K562 (cell line): ENCODE measurements around the gene ENKUR. TPM values are rescaled to one million over a fixed set of nuclear protein-coding genes. Genes with fewer than 3 reads are reported as not detected.

Experiments used
- CREB5 ChIP-seq: fragments of 250-450 bp; sonication (Bioruptor Pico); IDR thresholded peaks from 2 replicates; pipeline ENCODE4 v1.5.0; 2020; ENCODE audit warnings: mild to moderate bottlenecking
- CTBP1 ChIP-seq: fragments of 450-650 bp; IDR thresholded peaks from 2 replicates; pipeline ENCODE4 v1.6.1; 2016; ENCODE audit warnings: borderline replicate concordance
- DIDO1 ChIP-seq: fragments of 450-650 bp; IDR thresholded peaks from 2 replicates; pipeline ENCODE4 v1.6.1; 2016; ENCODE audit warnings: low read depth, missing biosample characterization, missing genetic modification characterization
- FOXJ3 ChIP-seq: sonication (generic); formaldehyde crosslinking; IDR thresholded peaks from 2 replicates; pipeline ENCODE4 v1.4.0; 2020; ENCODE audit warnings: mild to moderate bottlenecking, missing genetic modification reagents
- POU5F1 ChIP-seq: fragments of 150-350 bp; IDR thresholded peaks from 2 replicates; pipeline ENCODE4 v1.6.1; 2014; ENCODE audit warnings: borderline replicate concordance, low read length, low read depth, mild to moderate bottlenecking; ENCODE audit not compliant: partially characterized antibody
- PYGO2 ChIP-seq: fragments of 450-650 bp; IDR thresholded peaks from 2 replicates; pipeline ENCODE4 v1.6.1; 2016; ENCODE audit warnings: mild to moderate bottlenecking, missing genetic modification characterization, moderate library complexity, missing compliant biosample characterization
- RNF219 ChIP-seq: fragments of 250-450 bp; sonication (Bioruptor Pico); IDR thresholded peaks from 2 replicates; pipeline ENCODE4 v1.5.0; 2022; ENCODE audit warnings: mild to moderate bottlenecking
- SAFB2 ChIP-seq: fragments of 200-400 bp; formaldehyde crosslinking; IDR thresholded peaks from 2 replicates; pipeline ENCODE4 v1.6.1; 2018; ENCODE audit warnings: borderline replicate concordance, low read length, low read depth, moderate library complexity; ENCODE audit not compliant: severe bottlenecking
- SMARCC2 ChIP-seq: fragments of 450-650 bp; IDR thresholded peaks from 2 replicates; pipeline ENCODE4 v1.6.1; 2017; ENCODE audit warnings: antibody characterized with exemption, moderate library complexity, mild to moderate bottlenecking, low read depth
- SOX6 ChIP-seq: fragments of 450-650 bp; IDR thresholded peaks from 2 replicates; pipeline ENCODE4 v1.6.1; 2014; ENCODE audit warnings: mild to moderate bottlenecking
- STAT5A ChIP-seq: IDR thresholded peaks from 2 replicates; pipeline ENCODE4 v1.6.1; 2012; ENCODE audit warnings: low read length, inconsistent platforms, borderline replicate concordance
- TARDBP ChIP-seq: fragments of 450-650 bp; IDR thresholded peaks from 2 replicates; pipeline ENCODE4 v1.6.1; 2016
- WHSC1 ChIP-seq: IDR thresholded peaks from one replicate; pipeline ENCODE4 v1.6.1; 2012; ENCODE audit warnings: low read length, control low read depth, inconsistent platforms
- ZBTB40 ChIP-seq, 2 experiments: fragments of 450-650 bp in 1 of 2; sonication (generic) in 1 of 2; formaldehyde crosslinking in 1 of 2; IDR thresholded peaks; 2 replicates each; pipeline versions ENCODE4 v1.7.1 to v1.9.0; 2016 to 2022; ENCODE audit warnings: inconsistent platforms in 1 of 2, mild to moderate bottlenecking in 1 of 2, missing genetic modification reagents in 1 of 2
- ZNF263 ChIP-seq: sonication (generic); formaldehyde crosslinking; IDR thresholded peaks from 2 replicates; pipeline ENCODE4 v1.8.0; 2022; ENCODE audit warnings: mild to moderate bottlenecking, missing genetic modification reagents, borderline replicate concordance
- ZNF699 ChIP-seq: fragments of 250-450 bp; sonication (Bioruptor Pico); IDR thresholded peaks from 2 replicates; pipeline ENCODE4 v1.8.0; 2021; ENCODE audit warnings: mild to moderate bottlenecking, moderate library complexity; ENCODE audit not compliant: insufficient replicate concordance
- polyA plus RNA-seq, 8 experiments: library from polyadenylated mRNA; depleted of rRNA in 4 of 8; stranded (reverse) in 5 of 8; unstranded in 3 of 8; fragments of >200 nt; fragmentation: Nextera tagmentation in 2 of 8; fragmentation: Illumina TruSeq in 1 of 8; extraction: Ambion mirVana in 2 of 8; extraction: Trizol in 1 of 8; gene quantifications; 2 replicates each; pipeline versions ENCODE4 v1.2.1 to v1.2.3, GENCODE V29; 2011 to 2014; ENCODE audit warnings: inconsistent platforms in 1 of 8, missing spikeins in 1 of 8
- total RNA-seq, 7 experiments: library from RNA; depleted of rRNA in 6 of 7; stranded (reverse); fragments of >200 nt in 6 of 7; fragmentation: Illumina TruSeq in 2 of 7; extraction: Trizol in 2 of 7; gene quantifications; 2 replicates each; pipeline versions ENCODE4 v1.2.1 to v1.2.3, GENCODE V29; 2011 to 2021; ENCODE audit warnings: low replicate concordance in 1 of 7

Gene ENKUR
- total and polyA plus RNA-seq, 9 of the 15 experiments (the other 6 are each of a cell fraction or from before 2014, with no cell fraction given): 0.06 to 0.46 (median 0.20) TPM

DNA sequence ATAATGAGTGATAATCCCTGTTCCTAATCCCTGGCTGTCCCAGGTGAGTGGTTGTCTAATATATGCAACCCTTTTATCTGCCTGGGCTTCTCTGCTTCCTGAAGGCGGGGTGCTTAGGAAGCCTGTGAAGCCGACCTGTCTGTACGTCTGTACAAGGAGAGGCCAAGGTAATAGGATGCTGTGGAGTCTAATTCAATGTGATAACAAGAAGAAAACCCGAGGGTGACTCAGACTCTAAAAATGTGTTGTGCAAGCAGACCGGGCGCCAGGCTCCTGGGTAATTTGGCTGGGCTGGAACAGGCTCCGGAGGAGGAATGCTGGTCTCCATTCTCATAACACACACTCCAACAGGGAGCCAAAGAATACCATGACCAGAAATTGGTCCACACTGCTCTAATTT, 44.0 kb upstream of the ENKUR start (continued):
- TF ChIP-seq WHSC1: no peak
- no peak for TF ChIP-seq SMARCC2
- TF ChIP-seq POU5F1: no peak
- no peak for TF ChIP-seq TARDBP
- 0 out of 2 replicates have a peak, but pooled peaks have one; percentile 6 for TF ChIP-seq SOX6
- no peak for TF ChIP-seq ZNF699 (CRISPR knock-in tag)
- no peak for TF ChIP-seq PYGO2
- no peak for TF ChIP-seq CREB5 (CRISPR knock-in tag)
- TF ChIP-seq SAFB2: no peak
- no peak for TF ChIP-seq STAT5A
- TF ChIP-seq ZBTB40 (IDR thresholded peaks at IDR 0.05): no peak
- no peak for TF ChIP-seq ZBTB40 (CRISPR knock-in tag; IDR thresholded peaks at IDR 0.05)
- peak; percentile 87 for TF ChIP-seq CTBP1
- no peak for TF ChIP-seq DIDO1 (tag)
- TF ChIP-seq RNF219 (CRISPR knock-in tag): no peak
- TF ChIP-seq ZNF263: no peak
- no peak for TF ChIP-seq FOXJ3 (CRISPR knock-in tag)
